SIG-M5 treated with dmso at 0.1 percent for 504 hours (cell line): ENCODE data around the gene ECI1.
"Not testable (repeated sequence)": the region's sequence is repeated elsewhere in the genome, so short reads cannot be mapped to it uniquely, and the experiment has no call there.

Experiments
- DNase-seq: peaks from one replicate; lab custom pipeline; 2025; ENCODE audit not compliant: unreplicated experiment; lab: John Stamatoyannopoulos, UW

ECI1 gene

GRCh38 chr16:2256531-2257140, 5.2 kb upstream of the ECI1 start:
- no peak for DNase-seq

- no peak for DNase-seq
Observed at GRCh38 chr16:2253293-2253692, 1.9 kb upstream of the ECI1 start.

- no peak for DNase-seq
Observed at GRCh38 chr16:2252806-2253148, 1.4 kb upstream of the ECI1 start.

- DNase-seq, result peak; percentile 22
Observed at GRCh38 chr16:2250652-2251295, 613 bp downstream of the ECI1 start.

- no peak for DNase-seq
Observed at GRCh38 chr16:2246301-2246885, 5.0 kb downstream of the ECI1 start.

GRCh38 chr16:2244926-2245795, 6.2 kb downstream of the ECI1 start:
- DNase-seq, result no peak

GRCh38 chr16:2244301-2244700, 7.1 kb downstream of the ECI1 start:
- no peak for DNase-seq

- DNase-seq, result no peak
Observed at GRCh38 chr16:2243781-2244180, 7.6 kb downstream of the ECI1 start.

GRCh38 chr16:2243031-2243528, 8.3 kb downstream of the ECI1 start:
- no peak for DNase-seq

- no peak for DNase-seq
Observed at GRCh38 chr16:2242598-2242997, 8.8 kb downstream of the ECI1 start.

GRCh38 chr16:2240331-2240730, 11.1 kb downstream of the ECI1 start:
- DNase-seq, result not testable (repeated sequence)

GRCh38 chr16:2238838-2239675, 12.3 kb downstream of the ECI1 start:
- DNase-seq, result no peak

- no peak for DNase-seq
Observed at GRCh38 chr16:2238150-2238837, 13.1 kb downstream of the ECI1 start.

- no peak for DNase-seq
Observed at GRCh38 chr16:2237493-2238149, 13.8 kb downstream of the ECI1 start.

GRCh38 chr16:2237102-2237482, 14.3 kb downstream of the ECI1 start:
- no peak for DNase-seq

- DNase-seq, result no peak
Observed at GRCh38 chr16:2236337-2237101, 14.9 kb downstream of the ECI1 start, which contains the start of gene DNASE1L2. Gene DNASE1L2 (plus strand): TSS chr16:2236444. CDS start chr16:2236817, 373 bp downstream.

GRCh38 chr16:2235695-2236336, 15.6 kb downstream of the ECI1 start:
- DNase-seq, result no peak

GRCh38 chr16:2235234-2235651, 16.1 kb downstream of the ECI1 start:
- no peak for DNase-seq
